ENCODE data around the gene CTAGE8. TPM values are rescaled to one million over a fixed set of nuclear protein-coding genes. Genes with fewer than 3 reads are reported as not detected.

CTAGE8 gene, protein sequence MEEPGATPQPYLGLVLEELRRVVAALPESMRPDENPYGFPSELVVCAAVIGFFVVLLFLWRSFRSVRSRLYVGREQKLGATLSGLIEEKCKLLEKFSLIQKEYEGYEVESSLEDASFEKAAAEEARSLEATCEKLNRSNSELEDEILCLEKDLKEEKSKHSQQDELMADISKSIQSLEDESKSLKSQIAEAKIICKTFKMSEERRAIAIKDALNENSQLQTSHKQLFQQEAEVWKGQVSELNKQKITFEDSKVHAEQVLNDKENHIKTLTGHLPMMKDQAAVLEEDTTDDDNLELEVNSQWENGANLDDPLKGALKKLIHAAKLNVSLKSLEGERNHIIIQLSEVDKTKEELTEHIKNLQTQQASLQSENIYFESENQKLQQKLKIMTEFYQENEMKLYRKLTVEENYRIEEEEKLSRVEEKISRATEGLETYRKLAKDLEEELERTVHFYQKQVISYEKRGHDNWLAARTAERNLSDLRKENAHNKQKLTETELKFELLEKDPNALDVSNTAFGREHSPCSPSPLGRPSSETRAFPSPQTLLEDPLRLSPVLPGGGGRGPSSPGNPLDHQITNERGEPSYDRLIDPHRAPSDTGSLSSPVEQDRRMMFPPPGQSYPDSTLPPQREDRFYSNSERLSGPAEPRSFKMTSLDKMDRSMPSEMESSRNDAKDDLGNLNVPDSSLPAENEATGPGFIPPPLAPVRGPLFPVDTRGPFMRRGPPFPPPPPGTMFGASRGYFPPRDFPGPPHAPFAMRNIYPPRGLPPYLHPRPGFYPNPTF
- 0.19 TPM in 1 of 2 replicates, not detected in the other for total RNA-seq

DNA sequence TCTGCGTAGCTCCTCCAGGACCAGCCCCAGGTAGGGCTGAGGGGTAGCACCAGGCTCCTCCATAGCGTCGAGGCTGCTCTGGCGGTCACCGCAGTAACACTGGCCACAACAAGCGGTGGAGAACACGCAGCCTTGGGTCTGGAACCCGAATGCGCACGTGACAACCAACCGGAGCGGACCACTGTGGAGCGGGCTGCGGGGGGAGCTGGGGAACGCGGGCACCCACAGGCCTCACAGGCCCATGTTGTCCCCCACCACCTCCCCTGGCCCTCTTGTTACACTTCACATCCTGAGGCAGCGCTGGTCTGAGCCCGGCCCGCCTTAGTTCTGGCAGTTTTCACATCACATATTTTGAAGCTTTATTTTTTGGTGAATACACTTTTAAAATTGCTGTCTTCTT lies at the start of gene CTAGE8:
Gene CTAGE8 (minus strand): TSS at position 101 of the 400 bp plus-strand sequence. CDS start 38 bp downstream, at position 63.

GRCh38 chr7:144311872-144312469 lies 42.9 kb upstream of the CTAGE8 start, which contains the start of gene OR2A1:
Gene OR2A1, plus strand, starts transcription at chr7:144312419. Its CDS starts 5,706 bp downstream, at chr7:144318125.

DNA sequence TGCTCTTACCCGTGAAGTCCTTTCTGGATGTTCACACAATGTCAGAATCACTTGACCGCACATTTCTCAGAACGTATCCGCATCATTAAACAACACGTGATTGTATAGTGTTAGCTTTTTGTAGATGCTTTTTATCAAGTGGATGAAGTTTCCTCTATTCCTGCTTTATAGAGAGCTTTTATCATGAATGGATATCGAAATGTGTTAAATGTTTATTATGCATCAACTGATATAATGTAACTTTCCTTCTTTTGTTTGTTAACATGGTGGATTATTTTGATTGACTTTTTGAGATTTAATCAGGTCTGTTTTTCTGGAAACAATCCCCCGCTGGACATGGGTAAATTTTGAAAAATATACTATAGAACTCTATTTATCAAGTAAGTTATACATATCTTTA lies 4.4 kb downstream of the CTAGE8 start, which contains the start of gene OR2A7:
Gene OR2A7 (minus strand): TSS at position 101 of the 400 bp plus-strand sequence. CDS start 5,164 bp downstream, outside the sequence.

DNA sequence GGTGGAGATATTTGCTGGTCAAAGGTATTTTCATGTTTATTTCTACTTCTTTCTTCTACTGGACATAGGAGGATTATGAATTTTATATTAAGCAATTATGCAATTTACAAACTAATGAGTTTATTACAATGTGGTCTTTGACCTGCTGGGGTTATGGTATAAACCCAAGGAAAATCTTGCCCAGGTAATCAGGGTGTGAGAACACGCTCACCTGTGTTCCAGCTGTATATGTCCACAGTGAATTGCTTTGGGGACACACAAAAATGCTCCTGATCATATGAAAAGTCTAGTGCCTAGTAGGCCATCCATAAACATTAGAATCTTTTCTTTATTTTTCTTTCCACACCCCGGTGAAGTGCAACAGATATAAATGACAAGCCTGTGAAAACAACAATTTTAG lies 29.7 kb downstream of the CTAGE8 start, which contains the start of gene OR2A42:
Gene OR2A42 (minus strand): TSS at position 241 of the 400 bp plus-strand sequence. CDS start 6,762 bp downstream, outside the sequence.

Other genes with a start within 250 kb of the CTAGE8 start
- gene OR2A5, start 220.3 kb downstream of the CTAGE8 start, total RNA-seq, result not detected in 2 replicates
- gene OR2A25, start 199.5 kb downstream of the CTAGE8 start, total RNA-seq, result not detected in 2 replicates
- gene OR2A12, start 183.0 kb downstream of the CTAGE8 start, total RNA-seq, result not detected in 2 replicates
- not detected in 2 replicates for gene OR2A2, start 159.7 kb downstream of the CTAGE8 start, total RNA-seq
- not detected in 2 replicates for gene OR2A14, start 146.1 kb downstream of the CTAGE8 start, total RNA-seq
- 0.19 and 0.28 TPM in 2 replicates for gene CTAGE4, start 85.8 kb downstream of the CTAGE8 start, total RNA-seq
- 0.85 and 1.5 TPM in 2 replicates for gene ARHGEF35, start 73.5 kb downstream of the CTAGE8 start, total RNA-seq
- gene OR2A42, start 29.7 kb downstream of the CTAGE8 start, total RNA-seq, result under 0.01 TPM in 1 of 2 replicates, not detected in the other
- not detected in 2 replicates for gene OR2A7, start 4.5 kb downstream of the CTAGE8 start, total RNA-seq
- gene OR2A1, start 43.1 kb upstream of the CTAGE8 start, total RNA-seq, result under 0.01 TPM in 1 of 2 replicates, not detected in the other
- gene ARHGEF5, start 86.1 kb upstream of the CTAGE8 start, total RNA-seq, result 1.1 and 2.1 TPM in 2 replicates
- gene NOBOX, start 134.4 kb upstream of the CTAGE8 start, total RNA-seq, result not detected in 2 replicates